Natural killer cell (primary cell): ENCODE measurements around the gene TFR2. TPM values are rescaled to one million over a fixed set of nuclear protein-coding genes. Genes with fewer than 3 reads are reported as not detected.

ENCODE experiments used
- ATAC-seq, 3 donors: fragments of 150-1000 bp in 2 of 3; fragments of 200-7000 bp in 1 of 3; cut with Tn5 transposase; 1 replicate in 1 of 3; 2 replicates in 2 of 3; pipeline ENCODE4 v1.10.0; 2021; ENCODE audit warnings: mild to moderate bottlenecking in 2 of 3, moderate library complexity in 2 of 3
- DNase-seq, 2 donors: peaks; one replicate each; pipeline versions ENCODE4 v3.0.0 to v3.0.0-alpha.2; 2013 to 2021; ENCODE audit warnings: mixed read lengths in 1 of 2
- H3K27ac ChIP-seq: one replicate; pipeline ENCODE4 v1.5.1; 2013; ENCODE audit warnings: mild to moderate bottlenecking, low read length
- H3K27me3 ChIP-seq: one replicate; pipeline ENCODE4 v1.6.1; 2013; ENCODE audit warnings: low read length; ENCODE audit not compliant: control insufficient read depth, insufficient read depth
- H3K36me3 ChIP-seq: one replicate; pipeline ENCODE4 v1.6.1; 2013; ENCODE audit warnings: low read length; ENCODE audit not compliant: control insufficient read depth, insufficient read depth
- H3K4me1 ChIP-seq: one replicate; pipeline ENCODE4 v1.6.1; 2013; ENCODE audit warnings: low read length; ENCODE audit not compliant: control insufficient read depth, insufficient read depth
- H3K4me3 ChIP-seq: one replicate; pipeline ENCODE4 v1.5.1; 2013; ENCODE audit warnings: low read length
- H3K9me3 ChIP-seq: one replicate; pipeline ENCODE4 v1.6.1; 2013; ENCODE audit warnings: low read length; ENCODE audit not compliant: control insufficient read depth, insufficient read depth
- H3K27ac Mint-ChIP-seq, 2 donors: one replicate each; pipeline ENCODE4 v1.8.0; 2022; ENCODE audit warnings: mild to moderate bottlenecking in 2 of 2, mixed read lengths in 2 of 2, moderate library complexity in 1 of 2
- H3K27me3 Mint-ChIP-seq, 2 donors: one replicate each; pipeline ENCODE4 v1.8.0; 2022; ENCODE audit warnings: low read depth in 2 of 2, mixed read lengths in 2 of 2
- H3K36me3 Mint-ChIP-seq: one replicate; pipeline ENCODE4 v1.8.0; 2022; ENCODE audit warnings: mixed read lengths
- H3K4me1 Mint-ChIP-seq, 2 donors: one replicate each; pipeline ENCODE4 v1.8.0; 2022; ENCODE audit warnings: mixed read lengths in 2 of 2
- H3K4me3 Mint-ChIP-seq: one replicate; pipeline ENCODE4 v1.8.0; 2022; ENCODE audit warnings: mild to moderate bottlenecking, moderate library complexity, mixed read lengths
- H3K9me3 Mint-ChIP-seq, 2 donors: one replicate each; pipeline ENCODE4 v1.8.0; 2022; ENCODE audit warnings: mixed read lengths in 2 of 2
- CTCF ChIP-seq: fragments of 200-600 bp; IDR thresholded peaks from one replicate; pipeline ENCODE4 v1.8.0; 2022; ENCODE audit warnings: antibody characterized with exemption
- WGBS: methylation state at CpG from one replicate; pipeline ENCODE4 v1.1.7; 2013; ENCODE audit warnings: missing lambda C conversion rate; ENCODE audit not compliant: insufficient coverage; 5-methylcytosine and 5-hydroxymethylcytosine counted together
- intact Hi-C: fragments of 100-400 bp; cut with micrococcal nuclease; formaldehyde crosslinking; loops from one replicate; pipeline ENCODE4 v1.14.2; 2022
- total RNA-seq, 4 donors: library from RNA; stranded (reverse); fragments of 120-200 nt in 1 of 4; gene quantifications; one replicate each; pipeline versions ENCODE4 v1.2.3 to v1.2.4, GENCODE V29; 2013 to 2022

The TFR2 gene
- total RNA-seq, 3 donors from 2014 or later (not counting 1 experiment from before 2014, with no cell fraction given) = 9.8 to 13.8 (median 12.0) TPM

GRCh38 chr7:100580466-100581283, 60.7 kb downstream of the TFR2 start:
- H3K27me3 ChIP-seq = no peaks in the 10 kb centered on the region
- no peak overlapping the region for H3K27ac ChIP-seq
- Mint-ChIP-seq H3K9me3 (no peaks in the 10 kb centered on the region), H3K36me3 (no peaks in the 10 kb centered on the region), H3K27ac (no peak overlapping the region), H3K4me1 (peaks cover 19 to 25% of the 10 kb centered on the region in 2 donors), H3K4me3 (no peak overlapping the region), H3K27me3 (no peaks in the 10 kb centered on the region)
- H3K36me3 ChIP-seq = peaks cover 66% of the 10 kb centered on the region
- no peaks in the 10 kb centered on the region for H3K9me3 ChIP-seq
- TF ChIP-seq CTCF = no peak
- H3K4me1 ChIP-seq = peaks cover 41% of the 10 kb centered on the region
- DNase-seq (no peak), ATAC-seq (no peak)
- no peak overlapping the region for H3K4me3 ChIP-seq
- intact Hi-C loops = no loop called here
- 97% methylated on average over 11 of the region's 11 CpGs for WGBS

DNA sequence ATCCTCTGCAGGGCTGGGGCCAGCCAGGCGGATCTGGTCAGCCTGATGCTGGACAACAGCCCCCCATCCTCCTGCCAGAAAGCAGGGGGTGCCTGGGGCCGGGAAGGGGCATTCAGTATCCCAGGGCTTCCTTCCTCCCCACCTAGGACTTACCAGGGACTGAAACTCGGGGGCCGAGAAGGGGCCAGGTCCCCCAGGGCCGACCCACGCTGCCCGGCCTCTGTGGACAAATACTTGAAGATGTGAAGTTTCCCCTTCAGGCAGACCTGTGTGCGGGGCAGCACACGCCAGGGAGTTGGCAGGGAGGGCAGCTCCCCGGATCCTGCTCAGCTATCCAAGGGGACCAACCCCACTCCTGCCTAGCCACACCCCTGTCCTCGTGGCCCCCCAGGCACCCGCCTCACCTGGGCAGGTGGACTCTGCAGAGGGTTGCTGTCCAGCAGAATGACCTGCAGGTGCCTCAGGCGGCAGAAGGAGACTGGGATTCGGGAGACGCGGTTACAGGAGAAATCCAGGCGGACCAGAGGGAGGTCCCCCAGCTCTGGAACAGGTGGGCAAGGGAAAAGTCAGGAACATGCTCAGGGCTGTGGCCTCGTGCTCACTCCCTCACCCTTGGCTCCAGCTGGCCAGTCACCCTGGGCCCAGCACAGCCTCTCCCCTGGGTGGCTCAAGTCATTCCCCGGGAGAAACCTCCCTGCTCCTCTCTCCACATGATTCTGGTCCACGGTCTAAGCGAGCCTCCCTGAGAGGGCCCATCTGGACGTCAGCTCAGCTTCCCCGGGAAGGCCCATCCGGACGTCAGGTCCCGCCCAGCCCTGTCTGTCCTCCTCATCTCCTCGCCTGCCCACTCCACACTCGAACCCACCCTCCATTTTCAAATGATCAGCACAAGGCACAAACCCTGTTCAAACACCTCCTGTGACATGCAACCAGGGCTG, 62.8 kb downstream of the TFR2 start:
- no peak for DNase-seq
- peaks cover 4 to 15% of the 10 kb centered on the region in 2 donors for H3K4me1 Mint-ChIP-seq
- Histone ChIP-seq H3K9me3 (no peaks in the 10 kb centered on the region), H3K27ac (no peak overlapping the region), H3K4me3 (no peak overlapping the region), H3K4me1 (peaks cover 21% of the 10 kb centered on the region), H3K36me3 (peaks cover 80% of the 10 kb centered on the region), H3K27me3 (no peaks in the 10 kb centered on the region)
- 96% methylated on average over 28 of the region's 28 CpGs for WGBS
- TF ChIP-seq CTCF = no peak
- ATAC-seq = no peak
- H3K27ac Mint-ChIP-seq = no peak overlapping the region
- no peaks in the 10 kb centered on the region for H3K9me3 Mint-ChIP-seq
- H3K27me3 Mint-ChIP-seq = no peaks in the 10 kb centered on the region
- intact Hi-C loops = no loop called here
- H3K36me3 Mint-ChIP-seq = no peaks in the 10 kb centered on the region
- no peak overlapping the region for H3K4me3 Mint-ChIP-seq

- H3K27me3 ChIP-seq = no peaks in the 10 kb centered on the region
- DNase-seq (no peak), ATAC-seq (no peak)
- Mint-ChIP-seq H3K36me3 (no peaks in the 10 kb centered on the region), H3K9me3 (no peaks in the 10 kb centered on the region), H3K27ac (no peak overlapping the region), H3K4me1 (peaks cover 0 to 10% of the 10 kb centered on the region in 2 donors), H3K4me3 (no peak overlapping the region), H3K27me3 (no peaks in the 10 kb centered on the region)
- no peak overlapping the region for H3K4me3 ChIP-seq
- H3K4me1 ChIP-seq = peaks cover 11% of the 10 kb centered on the region
- no peak overlapping the region for H3K27ac ChIP-seq
- H3K9me3 ChIP-seq = no peaks in the 10 kb centered on the region
- TF ChIP-seq CTCF = no peak
- intact Hi-C loops = no loop called here
- WGBS = 97% methylated on average over 14 of the region's 14 CpGs
- peaks cover 86% of the 10 kb centered on the region for H3K36me3 ChIP-seq
Measured at GRCh38 chr7:100577507-100577906, 63.8 kb downstream of the TFR2 start.
